ENCODE results near the gene ABHD16B. TPM values are rescaled to one million over a fixed set of nuclear protein-coding genes. Genes with fewer than 3 reads are reported as not detected.

Gene ABHD16B
- total and polyA plus RNA-seq, 2 of the 13 experiments (the other 11 are each of a cell fraction or from before 2014, with no cell fraction given) = not detected

- TF ChIP-seq KIAA2018 (CRISPR knock-in tag; IDR thresholded peaks at IDR 0.05; ENCODE audit: borderline replicate concordance) = no peak; the same call in 1 of the 2 replicates
- TF ChIP-seq TFE3 (CRISPR knock-in tag; IDR thresholded peaks at IDR 0.05) = no peak
- peak; percentile 63 for TF ChIP-seq ZNF503 (CRISPR knock-in tag; IDR thresholded peaks at IDR 0.05)
- TF ChIP-seq REST (IDR thresholded peaks at IDR 0.05; ENCODE audit: borderline replicate concordance in 1 of 2, low read depth in 1 of 2, low read length in 2 of 2) = peak in 1 of 2 experiments; percentile 73; a peak in 1 of 4 replicates
- TF ChIP-seq ZFY (CRISPR knock-in tag; IDR thresholded peaks at IDR 0.05) = peak; percentile 37; the same call in 1 of the 2 replicates
- 0 out of 2 replicates have a peak, but pooled peaks have one; percentile 76 for TF ChIP-seq TBP (CRISPR knock-in tag; IDR thresholded peaks at IDR 0.05)
- TF ChIP-seq, protein P1, sequence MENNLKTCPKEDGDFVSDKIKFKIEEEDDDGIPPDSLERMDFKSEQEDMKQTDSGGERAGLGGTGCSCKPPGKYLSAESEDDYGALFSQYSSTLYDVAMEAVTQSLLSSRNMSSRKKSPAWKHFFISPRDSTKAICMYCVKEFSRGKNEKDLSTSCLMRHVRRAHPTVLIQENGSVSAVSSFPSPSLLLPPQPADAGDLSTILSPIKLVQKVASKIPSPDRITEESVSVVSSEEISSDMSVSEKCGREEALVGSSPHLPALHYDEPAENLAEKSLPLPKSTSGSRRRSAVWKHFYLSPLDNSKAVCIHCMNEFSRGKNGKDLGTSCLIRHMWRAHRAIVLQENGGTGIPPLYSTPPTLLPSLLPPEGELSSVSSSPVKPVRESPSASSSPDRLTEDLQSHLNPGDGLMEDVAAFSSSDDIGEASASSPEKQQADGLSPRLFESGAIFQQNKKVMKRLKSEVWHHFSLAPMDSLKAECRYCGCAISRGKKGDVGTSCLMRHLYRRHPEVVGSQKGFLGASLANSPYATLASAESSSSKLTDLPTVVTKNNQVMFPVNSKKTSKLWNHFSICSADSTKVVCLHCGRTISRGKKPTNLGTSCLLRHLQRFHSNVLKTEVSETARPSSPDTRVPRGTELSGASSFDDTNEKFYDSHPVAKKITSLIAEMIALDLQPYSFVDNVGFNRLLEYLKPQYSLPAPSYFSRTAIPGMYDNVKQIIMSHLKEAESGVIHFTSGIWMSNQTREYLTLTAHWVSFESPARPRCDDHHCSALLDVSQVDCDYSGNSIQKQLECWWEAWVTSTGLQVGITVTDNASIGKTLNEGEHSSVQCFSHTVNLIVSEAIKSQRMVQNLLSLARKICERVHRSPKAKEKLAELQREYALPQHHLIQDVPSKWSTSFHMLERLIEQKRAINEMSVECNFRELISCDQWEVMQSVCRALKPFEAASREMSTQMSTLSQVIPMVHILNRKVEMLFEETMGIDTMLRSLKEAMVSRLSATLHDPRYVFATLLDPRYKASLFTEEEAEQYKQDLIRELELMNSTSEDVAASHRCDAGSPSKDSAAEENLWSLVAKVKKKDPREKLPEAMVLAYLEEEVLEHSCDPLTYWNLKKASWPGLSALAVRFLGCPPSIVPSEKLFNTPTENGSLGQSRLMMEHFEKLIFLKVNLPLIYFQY (CRISPR knock-in tag; IDR thresholded peaks at IDR 0.05; ENCODE audit: borderline replicate concordance) = peak; percentile 20; the same call in 1 of the 2 replicates
- peak; percentile 6 for TF ChIP-seq SRSF1 (optimal IDR thresholded peaks at IDR 0.05; ENCODE audit: low read depth, low read length)
These were observed 3.3 kb downstream of the ABHD16B start (continued) for GRCh38 chr20:63864545-63864977.

All from HepG2 (cell line).